Natural killer cell (primary cell): ENCODE measurements around the gene ACTR3. TPM values are rescaled to one million over a fixed set of nuclear protein-coding genes. Genes with fewer than 3 reads are reported as not detected.
"Not testable (repeated sequence)": the region's sequence is repeated elsewhere in the genome, so short reads cannot be mapped to it uniquely, and the experiment has no call there.

ENCODE experiments used
- ATAC-seq, 3 donors: fragments of 150-1000 bp in 2 of 3; fragments of 200-7000 bp in 1 of 3; cut with Tn5 transposase; 1 replicate in 1 of 3; 2 replicates in 2 of 3; pipeline ENCODE4 v1.10.0; 2021; ENCODE audit warnings: mild to moderate bottlenecking in 2 of 3, moderate library complexity in 2 of 3
- DNase-seq, 2 donors: peaks; one replicate each; pipeline versions ENCODE4 v3.0.0 to v3.0.0-alpha.2; 2013 to 2021; ENCODE audit warnings: mixed read lengths in 1 of 2
- H3K27ac ChIP-seq: one replicate; pipeline ENCODE4 v1.5.1; 2013; ENCODE audit warnings: mild to moderate bottlenecking, low read length
- H3K27me3 ChIP-seq: one replicate; pipeline ENCODE4 v1.6.1; 2013; ENCODE audit warnings: low read length; ENCODE audit not compliant: control insufficient read depth, insufficient read depth
- H3K36me3 ChIP-seq: one replicate; pipeline ENCODE4 v1.6.1; 2013; ENCODE audit warnings: low read length; ENCODE audit not compliant: control insufficient read depth, insufficient read depth
- H3K4me1 ChIP-seq: one replicate; pipeline ENCODE4 v1.6.1; 2013; ENCODE audit warnings: low read length; ENCODE audit not compliant: control insufficient read depth, insufficient read depth
- H3K4me3 ChIP-seq: one replicate; pipeline ENCODE4 v1.5.1; 2013; ENCODE audit warnings: low read length
- H3K9me3 ChIP-seq: one replicate; pipeline ENCODE4 v1.6.1; 2013; ENCODE audit warnings: low read length; ENCODE audit not compliant: control insufficient read depth, insufficient read depth
- H3K27ac Mint-ChIP-seq, 2 donors: one replicate each; pipeline ENCODE4 v1.8.0; 2022; ENCODE audit warnings: mild to moderate bottlenecking in 2 of 2, mixed read lengths in 2 of 2, moderate library complexity in 1 of 2
- H3K27me3 Mint-ChIP-seq, 2 donors: one replicate each; pipeline ENCODE4 v1.8.0; 2022; ENCODE audit warnings: low read depth in 2 of 2, mixed read lengths in 2 of 2
- H3K36me3 Mint-ChIP-seq: one replicate; pipeline ENCODE4 v1.8.0; 2022; ENCODE audit warnings: mixed read lengths
- H3K4me1 Mint-ChIP-seq, 2 donors: one replicate each; pipeline ENCODE4 v1.8.0; 2022; ENCODE audit warnings: mixed read lengths in 2 of 2
- H3K4me3 Mint-ChIP-seq: one replicate; pipeline ENCODE4 v1.8.0; 2022; ENCODE audit warnings: mild to moderate bottlenecking, moderate library complexity, mixed read lengths
- H3K9me3 Mint-ChIP-seq, 2 donors: one replicate each; pipeline ENCODE4 v1.8.0; 2022; ENCODE audit warnings: mixed read lengths in 2 of 2
- WGBS: methylation state at CpG from one replicate; pipeline ENCODE4 v1.1.7; 2013; ENCODE audit warnings: missing lambda C conversion rate; ENCODE audit not compliant: insufficient coverage; 5-methylcytosine and 5-hydroxymethylcytosine counted together
- intact Hi-C: fragments of 100-400 bp; cut with micrococcal nuclease; formaldehyde crosslinking; loops from one replicate; pipeline ENCODE4 v1.14.2; 2022
- total RNA-seq, 4 donors: library from RNA; stranded (reverse); fragments of 120-200 nt in 1 of 4; gene quantifications; one replicate each; pipeline versions ENCODE4 v1.2.3 to v1.2.4, GENCODE V29; 2013 to 2022
- TF ChIP-seq, protein P1 (sequence below): fragments of 200-600 bp; IDR thresholded peaks from one replicate; pipeline ENCODE4 v1.8.0; 2022; ENCODE audit warnings: antibody characterized with exemption

Gene ACTR3
- total RNA-seq, 3 donors from 2014 or later (not counting 1 experiment from before 2014, with no cell fraction given) = 323 to 428 (median 352) TPM

DNA sequence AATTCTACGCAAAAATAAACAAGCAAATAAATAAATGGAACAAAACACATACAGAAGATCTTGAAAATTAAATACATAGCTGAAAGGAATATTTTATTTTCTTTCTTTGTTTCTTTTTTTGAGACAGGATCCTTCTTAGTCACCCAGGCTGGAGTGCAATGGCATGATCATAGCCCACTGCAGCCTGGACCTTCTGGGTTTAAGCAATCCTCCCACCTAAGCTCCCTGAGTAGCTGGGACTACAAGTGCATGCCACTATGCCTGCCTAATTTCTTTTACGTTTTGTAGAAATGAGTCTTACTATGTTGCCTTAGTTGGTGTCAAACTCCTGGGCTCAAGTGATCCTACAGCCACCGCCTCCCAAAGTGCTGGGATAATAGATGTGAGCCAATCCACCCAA lies 44.6 kb upstream of the ACTR3 start:
- Histone ChIP-seq H3K36me3 (no peaks in the 10 kb centered on the region), H3K27ac (no peak overlapping the region), H3K9me3 (no peaks in the 10 kb centered on the region), H3K4me3 (no peak overlapping the region), H3K4me1 (no peaks in the 10 kb centered on the region), H3K27me3 (no peaks in the 10 kb centered on the region)
- H3K36me3 Mint-ChIP-seq = no peaks in the 10 kb centered on the region
- TF ChIP-seq, protein P1, sequence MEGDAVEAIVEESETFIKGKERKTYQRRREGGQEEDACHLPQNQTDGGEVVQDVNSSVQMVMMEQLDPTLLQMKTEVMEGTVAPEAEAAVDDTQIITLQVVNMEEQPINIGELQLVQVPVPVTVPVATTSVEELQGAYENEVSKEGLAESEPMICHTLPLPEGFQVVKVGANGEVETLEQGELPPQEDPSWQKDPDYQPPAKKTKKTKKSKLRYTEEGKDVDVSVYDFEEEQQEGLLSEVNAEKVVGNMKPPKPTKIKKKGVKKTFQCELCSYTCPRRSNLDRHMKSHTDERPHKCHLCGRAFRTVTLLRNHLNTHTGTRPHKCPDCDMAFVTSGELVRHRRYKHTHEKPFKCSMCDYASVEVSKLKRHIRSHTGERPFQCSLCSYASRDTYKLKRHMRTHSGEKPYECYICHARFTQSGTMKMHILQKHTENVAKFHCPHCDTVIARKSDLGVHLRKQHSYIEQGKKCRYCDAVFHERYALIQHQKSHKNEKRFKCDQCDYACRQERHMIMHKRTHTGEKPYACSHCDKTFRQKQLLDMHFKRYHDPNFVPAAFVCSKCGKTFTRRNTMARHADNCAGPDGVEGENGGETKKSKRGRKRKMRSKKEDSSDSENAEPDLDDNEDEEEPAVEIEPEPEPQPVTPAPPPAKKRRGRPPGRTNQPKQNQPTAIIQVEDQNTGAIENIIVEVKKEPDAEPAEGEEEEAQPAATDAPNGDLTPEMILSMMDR = no peak
- no peaks in the 10 kb centered on the region for H3K4me1 Mint-ChIP-seq
- intact Hi-C loops = no loop called here
- no peak overlapping the region for H3K27ac Mint-ChIP-seq
- no peaks in the 10 kb centered on the region for H3K27me3 Mint-ChIP-seq
- 100% methylated on average over 1 of the region's 3 CpGs for WGBS
- ATAC-seq (no peak), DNase-seq (no peak)
- no peak overlapping the region for H3K4me3 Mint-ChIP-seq
- no peaks in the 10 kb centered on the region for H3K9me3 Mint-ChIP-seq

DNA sequence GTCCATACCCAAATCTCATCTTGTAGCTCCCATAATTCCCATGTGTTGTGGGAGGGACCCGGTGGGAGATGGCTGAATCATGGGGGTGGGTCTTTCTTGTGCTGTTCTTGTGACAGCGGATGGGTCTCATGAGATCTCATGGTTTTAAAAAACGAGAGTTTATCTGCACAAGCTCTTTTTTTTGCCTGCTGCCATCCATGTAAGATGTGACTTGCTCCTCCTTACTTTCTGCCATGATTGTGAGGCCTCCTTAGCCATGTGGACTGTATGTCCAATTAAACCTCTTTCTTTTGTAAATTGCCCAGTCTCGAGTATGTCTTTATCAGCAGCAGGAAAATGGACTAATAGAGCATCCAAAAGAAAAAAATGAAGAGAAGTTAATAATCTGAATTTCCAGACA lies 44.1 kb upstream of the ACTR3 start:
- H3K36me3 ChIP-seq, intact Hi-C loops, H3K27ac Mint-ChIP-seq, H3K4me1 Mint-ChIP-seq, H3K36me3 Mint-ChIP-seq, H3K27me3 ChIP-seq, H3K27me3 Mint-ChIP-seq, H3K27ac ChIP-seq, ATAC-seq, H3K4me3 ChIP-seq, H3K4me3 Mint-ChIP-seq, H3K9me3 ChIP-seq, H3K4me1 ChIP-seq, DNase-seq, H3K9me3 Mint-ChIP-seq: not testable (repeated sequence)
- 96% methylated on average over 3 of the region's 4 CpGs for WGBS

DNA sequence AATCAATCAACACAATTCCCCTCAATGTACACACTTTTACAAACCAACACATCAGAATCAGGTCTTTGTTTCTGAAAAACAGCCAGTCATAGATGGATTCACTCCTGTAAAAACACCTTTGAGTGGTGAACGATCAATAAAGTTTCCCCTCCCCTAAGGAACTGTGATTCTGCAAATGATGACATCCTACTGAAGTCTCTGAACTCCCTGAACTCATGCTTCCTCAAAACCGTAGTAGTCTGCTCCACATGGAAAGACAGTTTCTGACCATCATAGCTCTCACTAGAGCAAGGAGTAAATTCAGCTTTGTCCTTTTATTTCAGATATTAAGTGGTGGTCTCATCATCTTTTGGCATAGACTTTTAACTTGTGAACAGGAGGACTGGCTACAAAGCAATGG lies 43.5 kb upstream of the ACTR3 start:
- no peaks in the 10 kb centered on the region for H3K27me3 Mint-ChIP-seq
- Histone ChIP-seq H3K9me3 (no peaks in the 10 kb centered on the region), H3K27ac (no peak overlapping the region), H3K27me3 (no peaks in the 10 kb centered on the region), H3K4me3 (no peak overlapping the region), H3K4me1 (no peaks in the 10 kb centered on the region), H3K36me3 (no peaks in the 10 kb centered on the region)
- ATAC-seq (no peak), DNase-seq (no peak)
- no peak overlapping the region for H3K27ac Mint-ChIP-seq
- no peaks in the 10 kb centered on the region for H3K36me3 Mint-ChIP-seq
- intact Hi-C loops = no loop called here
- H3K4me3 Mint-ChIP-seq = no peak overlapping the region
- H3K9me3 Mint-ChIP-seq = no peaks in the 10 kb centered on the region
- TF ChIP-seq, protein P1 = no peak
- WGBS = 73% methylated on average over 2 of the region's 2 CpGs
- no peaks in the 10 kb centered on the region for H3K4me1 Mint-ChIP-seq

DNA sequence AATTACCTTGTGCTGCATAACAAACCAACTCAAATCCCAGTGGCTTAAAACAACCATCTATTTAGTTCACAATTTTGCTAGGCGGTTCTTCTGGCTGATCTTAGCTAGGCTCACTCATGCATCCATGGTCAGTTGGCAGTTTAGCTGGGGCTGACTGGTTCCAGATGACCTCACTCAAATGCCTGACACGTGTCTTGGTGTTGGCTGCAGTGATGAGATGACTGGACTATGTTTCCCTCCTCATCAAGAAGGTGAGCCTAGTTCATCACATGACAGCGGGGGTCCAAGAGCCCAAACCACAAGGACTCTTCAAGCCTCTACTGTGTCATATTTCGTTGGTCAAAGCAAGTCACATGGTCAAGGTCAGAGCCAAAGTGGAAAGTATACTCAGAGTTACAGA lies 42.7 kb upstream of the ACTR3 start:
- Histone ChIP-seq H3K27me3 (no peaks in the 10 kb centered on the region), H3K36me3 (no peaks in the 10 kb centered on the region), H3K27ac (no peak overlapping the region), H3K4me3 (no peak overlapping the region), H3K4me1 (no peaks in the 10 kb centered on the region), H3K9me3 (no peaks in the 10 kb centered on the region)
- intact Hi-C loops = no loop called here
- no peak overlapping the region for H3K4me3 Mint-ChIP-seq
- no peak overlapping the region for H3K27ac Mint-ChIP-seq
- ATAC-seq = no peak
- H3K9me3 Mint-ChIP-seq = no peaks in the 10 kb centered on the region
- H3K4me1 Mint-ChIP-seq = no peaks in the 10 kb centered on the region
- H3K36me3 Mint-ChIP-seq = no peaks in the 10 kb centered on the region
- DNase-seq = no peak
- H3K27me3 Mint-ChIP-seq = no peaks in the 10 kb centered on the region
- TF ChIP-seq, protein P1 = no peak
- WGBS = 84% methylated on average over 4 of the region's 4 CpGs
